HG02938 (cell line): ENCODE measurements around the gene NIFK.

Experiments
- ATAC-seq: cut with Tn5 transposase; IDR thresholded peaks from one replicate; pipeline ENCODE4 v1.9.1; 2021; ENCODE audit warnings: mild to moderate bottlenecking, moderate library complexity; ENCODE audit not compliant: unreplicated experiment

NIFK gene

DNA sequence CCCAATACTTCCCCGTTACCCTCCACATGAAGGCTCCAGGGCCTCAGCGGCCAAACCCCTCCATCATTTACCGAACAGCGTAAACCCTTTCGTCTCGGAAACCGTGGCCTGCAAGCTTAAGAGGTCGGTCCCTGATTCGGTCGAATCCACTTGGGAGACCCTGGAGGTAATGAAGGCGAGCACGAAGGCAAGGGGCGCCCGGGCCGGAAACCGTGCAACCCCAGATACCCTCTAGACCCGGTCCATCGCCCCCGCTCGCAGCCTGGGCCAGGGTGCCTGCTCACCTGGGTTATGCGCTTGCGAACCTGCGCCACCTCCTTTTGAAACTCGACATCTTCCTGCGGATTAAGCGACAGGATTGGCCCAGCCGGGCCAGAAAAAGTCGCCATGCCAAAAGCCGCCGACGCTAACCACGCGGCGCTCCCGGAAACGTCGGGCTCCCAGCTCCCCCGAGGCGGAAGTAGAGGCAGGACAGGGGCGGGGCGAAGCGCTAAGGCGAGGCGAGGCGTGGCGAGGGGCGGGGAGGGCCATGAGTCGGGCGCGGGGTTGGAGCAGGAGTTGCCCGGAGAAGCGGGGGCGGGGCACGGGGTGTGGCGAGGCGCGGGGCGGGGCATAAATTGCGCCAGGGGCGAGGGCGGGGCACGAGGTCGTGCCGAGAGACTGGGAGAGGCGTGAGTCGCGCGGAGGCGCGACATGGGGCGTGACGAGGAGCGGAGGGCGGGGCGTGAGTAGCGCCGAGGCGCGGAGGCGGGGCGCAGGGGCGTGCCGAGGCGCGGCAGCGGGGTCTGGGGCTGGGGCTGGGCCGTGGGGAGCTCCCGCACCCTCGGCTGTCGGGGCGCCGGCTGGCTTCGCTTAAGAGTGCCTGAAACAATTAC is at the start of gene NIFK:
Gene NIFK, minus strand, starts transcription at position 414 of the 875 bp plus-strand sequence. Its CDS starts 25 bp downstream, at position 389.
- ATAC-seq = peak; percentile 89

DNA sequence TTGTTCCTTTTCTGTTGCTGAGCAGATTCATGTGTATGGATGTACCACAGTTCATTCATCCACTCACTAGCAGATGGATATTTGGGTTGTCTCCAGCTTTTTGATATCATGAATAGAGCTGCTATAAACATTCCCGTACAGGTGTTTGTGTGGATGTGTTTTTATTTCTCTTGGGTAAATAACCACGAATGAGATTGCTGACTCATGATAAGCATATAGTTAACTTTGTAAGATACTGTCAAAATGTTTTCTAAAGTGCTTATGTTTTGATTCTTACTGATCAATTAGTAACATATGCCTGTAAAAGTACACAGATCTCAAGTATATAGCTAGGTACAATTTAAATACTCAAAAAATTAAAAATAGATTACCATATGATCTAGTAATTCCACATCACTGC is 46.5 kb upstream of the NIFK start:
- no peak for ATAC-seq

DNA sequence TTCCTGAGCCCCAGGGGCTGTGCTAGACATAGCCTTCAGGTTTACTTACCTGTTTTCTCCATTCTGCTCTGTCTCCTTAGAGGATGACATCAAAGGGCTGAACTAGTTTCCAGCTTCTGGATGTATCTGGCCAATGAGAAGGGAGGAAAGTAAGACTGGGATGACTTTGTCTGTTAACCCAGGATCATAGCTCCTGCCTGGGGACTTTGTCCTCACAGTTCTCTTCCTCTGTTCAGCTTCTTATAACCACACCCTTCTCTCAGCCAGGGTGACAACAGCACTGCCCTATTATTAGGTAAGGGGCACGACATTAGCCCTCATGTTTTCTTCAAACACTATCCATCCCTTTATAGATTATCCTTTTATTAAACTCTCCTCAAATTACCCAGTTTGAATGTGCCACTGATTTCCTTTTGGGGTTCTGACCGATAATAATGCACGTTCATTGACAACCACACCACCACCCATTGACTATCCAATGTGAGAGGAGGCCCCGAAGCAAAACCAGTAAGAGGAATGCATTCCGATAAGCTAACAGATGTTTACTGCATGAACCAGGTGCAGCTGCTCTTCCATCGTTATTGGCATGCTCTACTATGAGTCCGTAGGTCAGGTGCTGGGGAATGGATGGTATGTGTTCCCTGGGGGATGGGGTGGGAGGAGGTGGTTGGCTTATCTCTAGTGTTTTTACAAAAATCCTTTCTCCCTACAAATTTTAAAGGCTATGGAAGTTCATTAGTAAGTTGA is 42.2 kb upstream of the NIFK start:
- no peak for ATAC-seq

DNA sequence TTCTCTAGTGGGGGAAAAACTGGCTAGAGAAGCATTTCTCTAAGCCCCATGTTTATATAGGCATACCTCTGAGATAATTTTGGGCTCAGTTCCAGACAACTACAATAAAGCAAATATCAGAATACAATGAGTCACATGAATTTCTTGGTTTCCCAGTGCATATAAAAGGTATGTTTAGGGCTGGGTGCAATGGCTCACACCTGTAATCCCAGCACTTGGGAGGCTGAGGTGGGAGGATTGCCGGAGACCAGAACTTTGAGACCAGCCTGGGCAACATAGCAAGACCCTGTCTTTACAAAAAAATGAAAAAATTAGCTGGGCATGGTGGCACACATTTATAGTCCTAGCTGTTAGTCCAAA is 41.0 kb upstream of the NIFK start:
- no peak for ATAC-seq

DNA sequence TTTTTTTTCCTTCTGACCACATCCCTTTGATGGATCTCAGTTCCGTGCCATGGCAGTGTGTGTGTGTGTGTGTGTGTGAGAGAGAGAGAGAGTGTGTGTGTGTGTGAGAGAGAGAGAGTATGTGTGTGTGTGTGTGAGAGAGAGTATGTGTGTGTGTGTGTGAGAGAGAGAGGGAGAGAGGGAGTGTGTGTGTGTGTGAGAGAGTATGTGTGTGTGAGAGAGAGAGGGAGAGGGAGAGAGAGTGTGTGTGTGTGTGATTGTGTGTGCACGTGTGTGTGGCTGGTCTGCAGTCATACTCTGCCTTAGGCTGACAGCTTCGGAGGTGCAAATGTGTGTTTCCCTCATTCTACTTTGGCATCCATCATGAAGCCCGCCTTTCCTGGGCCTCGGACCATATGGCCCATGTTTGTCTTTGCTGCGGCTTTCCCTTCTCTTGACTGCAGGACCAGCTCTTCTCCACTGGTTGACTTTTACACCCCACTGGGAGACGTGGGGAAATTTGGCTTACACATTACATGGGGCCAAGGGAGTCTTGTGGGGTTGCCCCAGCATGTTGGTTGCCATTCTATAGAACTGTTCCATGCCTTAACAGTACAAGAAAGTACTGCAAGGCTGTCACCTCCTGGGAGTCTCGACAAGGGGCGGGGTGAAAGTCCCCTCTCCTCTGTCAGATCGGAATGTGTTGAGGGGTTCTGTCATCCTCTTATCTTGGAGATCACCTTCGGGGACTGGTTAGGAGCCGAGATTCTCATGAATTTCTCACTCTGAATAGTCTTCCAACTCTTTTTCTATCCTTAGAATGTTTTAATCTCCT is 40.4 kb upstream of the NIFK start:
- ATAC-seq = no peak

DNA sequence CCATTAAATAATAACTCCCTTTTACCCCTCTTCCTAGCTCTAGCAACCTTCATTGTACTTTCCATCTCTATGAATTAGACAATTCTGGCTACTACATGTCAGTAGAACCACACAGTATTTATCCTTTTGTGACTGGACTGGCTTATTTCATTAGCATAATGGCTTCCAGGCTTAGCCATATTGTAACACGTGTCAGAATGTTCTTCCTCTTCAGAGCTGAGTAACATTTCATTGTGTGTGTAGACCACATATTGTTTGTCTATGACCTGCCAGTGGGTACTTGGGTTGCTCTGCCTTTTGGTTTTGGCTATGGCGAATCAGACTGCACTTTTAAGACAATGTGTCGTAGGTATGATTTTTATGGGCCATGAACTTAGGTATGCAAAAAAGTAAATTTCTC is 39.7 kb upstream of the NIFK start:
- no peak for ATAC-seq

DNA sequence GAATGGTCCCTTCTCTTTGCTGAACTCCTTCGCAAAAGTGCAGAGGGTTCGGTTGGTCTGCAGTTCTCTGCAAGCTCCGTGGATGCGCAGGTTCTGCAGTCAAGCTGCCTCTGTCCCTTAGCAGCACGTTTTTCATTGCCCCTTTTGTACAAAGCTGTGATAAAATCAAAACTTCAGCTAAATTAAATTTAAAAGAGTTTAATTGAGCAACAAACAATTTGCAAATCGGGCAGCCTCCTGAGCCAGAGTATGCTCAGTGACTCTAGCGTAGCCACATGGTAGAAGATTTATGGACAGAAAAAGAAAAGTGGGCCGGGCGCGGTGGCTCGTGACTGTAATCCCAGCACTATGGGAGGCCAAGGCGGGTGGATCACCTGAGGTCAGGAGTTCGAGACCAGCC is 37.6 kb upstream of the NIFK start:
- no peak for ATAC-seq

DNA sequence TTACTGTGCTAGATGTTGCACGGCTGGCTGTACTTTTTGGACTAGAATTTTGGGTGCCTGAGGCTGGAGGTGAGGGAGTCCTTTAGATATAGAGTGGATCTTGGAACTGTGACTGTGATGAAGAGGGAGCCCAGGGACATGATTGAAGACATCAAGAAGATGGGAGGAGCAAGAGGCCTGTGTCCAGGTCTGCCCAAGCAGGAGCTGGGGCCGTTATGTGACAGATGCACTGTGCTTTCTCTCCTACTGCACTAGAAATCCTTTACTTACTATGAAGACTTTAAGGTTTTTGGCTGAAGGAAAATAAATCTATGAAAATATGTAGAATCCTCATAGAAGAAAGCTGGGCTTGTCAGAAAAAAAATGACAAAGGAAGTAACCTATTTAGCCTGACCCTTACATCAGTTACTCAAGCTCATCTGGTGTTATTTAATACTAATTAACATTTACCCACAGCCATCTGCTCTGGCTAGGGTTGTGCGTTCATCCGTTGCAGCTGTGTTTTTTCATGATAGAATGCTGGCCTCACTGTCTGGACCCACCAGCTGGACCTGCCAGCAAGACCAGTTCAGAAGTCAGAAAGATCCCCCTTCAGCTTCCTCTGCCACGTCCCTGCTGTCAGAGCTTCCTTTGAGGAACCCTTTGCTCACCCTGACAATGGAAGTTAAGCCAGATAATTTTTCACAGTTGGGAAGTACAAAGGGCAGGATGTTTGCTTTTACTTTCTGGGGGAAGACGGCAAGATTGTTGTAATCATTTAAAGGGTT is 35.5 kb upstream of the NIFK start:
- ATAC-seq = no peak

DNA sequence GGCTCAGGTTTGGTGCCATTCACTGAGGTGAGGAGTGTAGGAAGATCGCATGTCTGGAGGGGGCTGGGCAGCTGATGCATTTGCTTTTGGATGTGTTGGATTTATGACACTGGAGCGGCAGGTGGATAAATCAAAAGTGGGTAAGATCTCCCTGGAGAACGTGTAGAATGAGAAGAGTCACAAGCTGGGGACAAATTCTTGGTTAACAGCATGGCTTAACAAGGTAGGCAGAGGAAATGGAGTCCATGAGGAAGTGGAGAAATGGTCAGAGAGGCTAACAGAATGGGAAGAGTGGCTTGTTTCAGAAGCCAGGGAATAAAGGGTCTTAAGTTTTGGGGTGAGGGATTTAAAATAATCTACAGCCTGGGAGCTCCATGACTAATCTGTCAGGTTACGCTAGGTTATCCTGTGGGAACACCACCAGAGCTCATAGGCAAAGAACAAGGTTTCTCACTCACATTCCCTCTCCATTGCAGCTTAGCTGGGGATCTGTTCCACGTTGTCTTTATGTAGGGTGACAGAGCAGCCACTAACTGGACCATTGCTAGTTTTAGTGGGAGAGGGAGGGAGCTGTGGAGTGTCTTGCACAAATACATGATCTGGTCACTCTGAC is 31.6 kb upstream of the NIFK start:
- ATAC-seq = no peak

DNA sequence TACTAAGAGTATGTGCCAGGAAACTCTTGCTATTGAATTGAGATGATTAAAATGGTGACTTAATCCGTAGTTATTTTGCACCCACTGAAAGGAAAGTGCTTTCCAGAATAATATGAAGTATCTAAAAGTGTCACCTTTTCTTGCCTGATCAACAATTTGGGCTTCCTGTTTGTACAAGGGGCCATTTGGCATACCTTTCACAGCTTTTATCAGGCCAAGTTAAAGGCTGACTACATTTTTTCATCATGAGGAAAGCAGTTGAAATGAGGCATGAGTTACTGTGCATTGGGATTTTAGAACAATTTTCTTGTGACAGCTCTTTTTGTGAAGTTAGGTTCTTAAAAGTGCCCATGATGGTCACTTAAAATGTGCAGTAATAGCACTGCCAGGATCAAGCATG is 29.9 kb upstream of the NIFK start:
- ATAC-seq = no peak

DNA sequence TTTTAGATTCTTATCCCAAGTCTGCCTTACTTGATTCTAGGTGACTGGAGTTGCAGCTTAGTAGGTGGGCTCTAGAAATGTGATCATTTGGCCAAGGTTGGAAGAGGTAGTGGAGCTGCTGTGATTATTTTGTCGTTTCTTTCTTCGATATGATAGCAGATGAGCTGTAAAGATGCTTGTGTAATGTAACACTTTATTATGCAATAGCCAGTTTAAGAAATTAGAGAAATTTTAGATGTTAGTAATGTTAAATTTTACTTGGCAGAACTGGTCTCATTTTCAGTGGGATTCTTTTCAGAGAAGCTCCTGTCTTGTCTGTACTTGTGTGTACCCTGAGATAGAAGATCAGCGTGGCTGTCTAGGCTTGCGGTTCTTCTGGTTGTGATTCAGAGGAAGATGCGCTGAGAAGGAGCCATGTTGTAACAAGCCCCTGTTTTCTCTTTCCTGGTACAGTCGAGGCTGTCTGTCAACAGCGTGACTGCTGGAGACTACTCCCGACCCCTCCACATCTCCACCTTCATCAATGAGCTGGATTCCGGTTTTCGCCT is 28.1 kb upstream of the NIFK start:
- ATAC-seq = no peak

DNA sequence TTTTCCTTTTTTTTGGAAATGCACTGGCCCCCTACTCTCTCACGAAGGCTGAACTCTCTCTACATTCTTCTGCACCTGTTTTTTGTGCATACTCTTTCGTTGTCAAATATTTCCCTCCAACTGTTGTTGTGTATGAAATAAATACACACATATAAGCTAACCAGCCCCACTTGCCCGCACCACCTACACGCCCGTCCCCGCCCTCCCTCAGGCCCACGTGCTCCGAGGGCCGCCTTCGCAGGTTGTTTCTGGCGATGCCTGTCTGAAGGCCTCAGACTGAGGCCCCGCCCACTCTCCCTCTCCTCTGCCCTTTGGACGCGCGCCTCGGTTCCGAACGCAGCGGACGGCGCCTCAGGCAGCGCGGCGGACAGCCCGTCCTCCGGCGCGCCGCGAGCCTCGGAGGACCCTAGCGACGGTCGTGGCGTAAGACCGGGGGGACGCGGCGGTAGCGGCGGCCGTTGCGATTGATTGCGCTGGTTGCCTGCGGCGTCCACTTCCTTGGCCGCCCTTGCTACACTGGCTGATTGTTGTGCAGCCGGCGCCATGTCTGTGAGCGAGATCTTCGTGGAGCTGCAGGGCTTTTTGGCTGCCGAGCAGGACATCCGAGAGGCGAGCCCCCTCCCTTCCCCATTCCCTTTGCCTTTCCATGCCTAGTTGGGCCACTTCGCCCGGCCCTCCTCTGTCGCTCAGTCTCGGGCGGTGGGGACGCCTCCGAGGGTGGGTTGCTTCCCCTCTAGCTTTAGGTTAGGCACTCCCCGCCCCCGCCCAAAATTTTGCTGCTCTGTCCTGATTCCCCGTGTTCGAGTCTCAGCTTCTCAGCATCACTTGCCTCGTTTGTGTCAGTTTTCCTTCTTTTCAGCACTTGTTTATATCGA is 18.8 kb upstream of the NIFK start, which contains the start of gene TSN:
Gene TSN, plus strand, starts transcription at position 415 of the 875 bp plus-strand sequence. Its CDS starts 129 bp downstream, at position 544.
- ATAC-seq = peak; percentile 99

DNA sequence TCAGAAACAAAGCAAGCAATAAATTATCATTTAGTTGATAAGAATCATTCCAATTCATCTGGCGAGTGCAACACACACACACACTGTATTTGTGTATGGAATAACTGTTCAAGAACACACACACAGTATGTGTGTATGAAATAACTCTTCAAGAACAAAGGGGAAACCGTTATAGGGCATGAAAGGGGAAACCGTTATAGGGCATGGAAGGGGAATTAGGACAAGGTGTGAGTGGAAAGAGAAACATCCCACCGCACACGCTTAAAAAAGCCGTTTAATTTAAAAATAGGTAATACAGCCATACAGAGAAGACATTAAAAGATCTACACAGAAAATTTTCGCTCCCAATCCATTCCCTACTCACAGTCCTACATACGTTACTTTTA is 18.2 kb upstream of the NIFK start:
- peak; percentile 1 for ATAC-seq

DNA sequence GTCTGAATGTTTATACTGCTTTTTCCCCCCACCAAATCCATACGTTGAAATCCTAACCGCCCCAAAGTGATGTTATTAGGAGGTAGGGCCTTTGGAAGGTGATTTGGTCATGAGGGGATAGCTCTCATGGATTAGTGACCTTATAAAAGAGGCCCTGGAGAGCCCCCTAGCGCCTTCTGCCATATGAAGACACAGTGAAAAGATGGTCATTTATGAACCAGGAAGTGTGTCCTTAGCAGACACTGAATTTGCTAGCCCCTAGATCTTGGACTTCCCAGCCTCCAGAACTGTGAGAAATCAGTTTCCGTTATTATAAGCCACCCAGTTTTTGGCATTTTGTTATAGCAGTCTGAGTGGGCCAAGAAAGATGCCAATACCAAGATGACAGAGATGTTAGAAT is 11.5 kb upstream of the NIFK start:
- no peak for ATAC-seq

DNA sequence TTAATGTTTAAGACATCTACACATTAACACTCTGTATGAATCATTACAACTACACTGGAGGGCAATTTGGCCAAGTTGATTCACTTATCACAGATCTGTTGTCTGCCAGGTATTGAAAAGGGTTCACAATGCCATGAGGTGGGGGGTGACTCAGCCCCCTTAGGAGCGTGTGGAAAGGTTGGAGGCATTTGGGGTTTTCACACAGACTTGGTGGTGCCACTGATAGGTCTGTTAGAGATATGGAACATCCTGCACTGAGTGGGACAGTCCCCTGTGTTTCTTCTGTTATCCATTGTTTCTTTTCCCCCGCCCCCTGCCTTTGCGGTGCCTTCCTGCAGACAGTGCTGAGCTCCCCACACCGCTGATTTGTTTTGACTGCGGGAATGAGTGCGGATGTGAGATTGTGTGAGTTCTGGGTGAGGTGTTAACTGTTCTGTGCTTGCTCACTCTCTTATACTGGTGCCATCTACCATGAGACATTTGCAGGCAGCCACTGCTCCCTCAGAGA is 9.4 kb upstream of the NIFK start:
- ATAC-seq = no peak

DNA sequence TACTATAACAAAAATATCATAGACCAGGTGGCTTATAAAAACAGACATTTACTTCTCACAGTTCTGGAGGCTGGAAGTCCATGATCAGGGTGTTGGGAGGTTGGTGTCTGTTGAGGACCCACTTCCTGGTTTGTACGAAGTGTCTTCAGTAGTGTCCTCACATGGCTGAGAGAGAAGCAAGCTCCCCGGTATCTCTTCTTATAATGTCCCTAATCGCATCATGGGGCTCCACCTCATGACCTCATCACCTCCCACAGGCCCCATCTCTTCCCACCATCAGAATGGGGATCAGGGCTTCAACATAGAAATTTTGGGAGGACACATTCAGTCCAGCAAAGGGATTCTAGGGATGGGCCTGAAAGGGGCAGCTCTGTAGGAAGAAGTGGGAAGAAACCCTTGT is 4.8 kb upstream of the NIFK start:
- ATAC-seq = no peak

DNA sequence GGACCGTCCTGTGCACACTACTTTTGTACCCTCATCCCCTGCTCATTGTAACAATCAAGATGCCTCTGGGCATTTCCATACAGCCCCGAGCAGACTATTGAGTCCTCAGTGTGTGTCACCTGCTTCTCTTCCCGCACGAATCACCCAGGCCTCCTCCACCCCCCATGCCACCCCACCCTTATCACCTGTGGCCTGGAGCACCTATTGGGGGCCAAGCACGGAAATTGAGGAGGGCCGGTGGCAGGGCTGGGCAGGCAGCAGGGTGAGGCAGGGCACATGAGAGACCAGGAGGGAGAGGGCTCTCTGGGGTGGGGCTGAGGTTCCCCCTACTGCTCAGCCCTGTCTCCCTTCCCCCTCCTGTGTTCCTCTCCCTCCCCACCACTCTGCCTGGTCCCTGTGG is 4.3 kb upstream of the NIFK start:
- no peak for ATAC-seq

DNA sequence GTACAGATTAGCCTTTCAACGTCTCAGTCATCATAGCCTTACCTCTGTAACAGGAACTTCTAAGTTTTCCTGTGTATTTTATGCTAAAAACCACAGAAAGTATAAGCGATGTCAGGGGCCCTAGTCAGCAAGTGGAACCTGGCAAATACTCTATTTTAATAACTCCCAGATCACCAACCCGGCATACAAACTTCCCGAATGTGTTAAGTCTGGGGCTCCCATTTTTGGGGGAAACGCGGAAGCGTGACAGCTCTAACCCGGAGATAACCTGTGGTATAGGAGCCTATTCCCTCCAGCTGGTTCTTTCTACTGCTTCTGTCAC is 574 bp downstream of the NIFK start:
- no peak for ATAC-seq

DNA sequence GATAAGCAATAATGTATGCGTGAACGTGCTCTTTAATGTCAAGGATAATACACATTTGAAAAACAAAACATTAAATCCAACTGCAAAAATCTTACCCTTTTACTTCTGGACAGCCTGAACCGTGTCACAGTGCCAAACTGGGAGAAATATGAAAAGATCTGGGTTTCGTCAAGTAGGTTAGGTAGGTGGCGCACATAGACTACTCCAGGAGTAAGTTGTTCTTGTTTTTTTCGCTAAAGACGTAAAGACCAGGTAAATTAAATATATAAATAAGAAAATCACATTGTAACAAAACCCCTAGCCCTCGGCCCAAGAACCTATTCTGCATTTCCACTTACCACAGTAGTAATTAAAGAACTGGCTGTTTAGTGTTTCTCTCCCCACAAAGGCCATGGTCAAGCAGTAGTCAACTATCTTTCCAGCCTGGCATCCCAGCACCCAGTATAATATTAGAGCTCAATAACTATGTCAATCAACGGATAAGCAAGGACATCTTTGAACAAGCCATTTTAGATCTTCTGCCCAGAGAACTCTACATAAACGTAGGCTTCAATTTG is 1.1 kb downstream of the NIFK start:
- no peak for ATAC-seq
